GM19351 (cell line): Measurements from ENCODE around the gene SOX13.
"Not testable (repeated sequence)": the region's sequence is repeated elsewhere in the genome, so short reads cannot be mapped to it uniquely, and the experiment has no call there.

Experiments used
- ATAC-seq: cut with Tn5 transposase; IDR thresholded peaks from one replicate; pipeline ENCODE4 v1.9.1; 2021; ENCODE audit warnings: mild to moderate bottlenecking, moderate library complexity; ENCODE audit not compliant: unreplicated experiment

SOX13 gene

DNA sequence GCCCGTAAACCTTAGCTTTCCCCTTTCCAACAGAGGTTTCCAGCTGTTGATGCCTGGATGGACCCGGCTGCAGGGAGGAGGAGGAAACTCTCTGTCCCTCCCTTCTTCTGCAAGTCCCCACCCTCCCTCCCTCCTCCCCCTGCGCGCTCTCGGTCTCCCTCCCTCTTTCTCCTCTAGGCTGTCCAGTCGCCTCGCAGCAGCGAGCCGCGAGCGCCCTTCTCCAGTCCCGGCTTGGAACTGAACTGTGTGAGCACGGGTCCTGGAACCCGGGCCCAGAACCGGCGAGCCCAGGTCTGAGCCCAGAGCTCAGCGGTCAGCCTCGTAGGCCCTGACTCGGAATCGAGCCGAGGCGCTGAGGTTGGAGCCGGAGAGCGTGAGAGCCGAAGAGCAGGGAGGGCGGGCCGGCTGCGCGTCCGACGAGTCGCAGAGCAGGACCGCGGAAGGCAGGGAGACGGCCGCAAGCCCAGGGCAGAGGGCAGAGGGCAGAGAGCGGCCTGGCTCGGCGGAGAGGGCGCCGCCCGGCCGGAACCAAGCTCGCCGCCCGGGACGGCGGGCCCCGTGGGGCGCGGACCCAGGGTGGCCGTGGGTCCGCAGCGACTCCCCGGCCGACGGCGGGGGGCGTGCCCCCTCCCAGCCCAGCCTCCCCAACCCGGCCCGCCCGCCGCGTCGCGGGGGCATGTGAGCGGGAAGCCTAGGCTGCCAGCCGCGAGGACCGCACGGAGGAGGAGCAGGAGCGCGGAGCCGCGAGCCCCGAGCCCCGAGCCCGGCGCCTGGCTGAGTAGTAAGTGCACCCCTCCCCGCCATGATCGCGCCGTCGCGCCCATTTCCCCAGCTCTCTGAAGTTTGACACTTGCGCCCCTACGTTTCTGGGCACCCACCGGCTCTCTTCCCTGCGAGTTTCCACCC lies at the start of gene SOX13:
SOX13 (plus strand) TSS at position 185 of the 906 bp plus-strand sequence. CDS start 39,801 bp downstream, outside the sequence.
- no peak for ATAC-seq

DNA sequence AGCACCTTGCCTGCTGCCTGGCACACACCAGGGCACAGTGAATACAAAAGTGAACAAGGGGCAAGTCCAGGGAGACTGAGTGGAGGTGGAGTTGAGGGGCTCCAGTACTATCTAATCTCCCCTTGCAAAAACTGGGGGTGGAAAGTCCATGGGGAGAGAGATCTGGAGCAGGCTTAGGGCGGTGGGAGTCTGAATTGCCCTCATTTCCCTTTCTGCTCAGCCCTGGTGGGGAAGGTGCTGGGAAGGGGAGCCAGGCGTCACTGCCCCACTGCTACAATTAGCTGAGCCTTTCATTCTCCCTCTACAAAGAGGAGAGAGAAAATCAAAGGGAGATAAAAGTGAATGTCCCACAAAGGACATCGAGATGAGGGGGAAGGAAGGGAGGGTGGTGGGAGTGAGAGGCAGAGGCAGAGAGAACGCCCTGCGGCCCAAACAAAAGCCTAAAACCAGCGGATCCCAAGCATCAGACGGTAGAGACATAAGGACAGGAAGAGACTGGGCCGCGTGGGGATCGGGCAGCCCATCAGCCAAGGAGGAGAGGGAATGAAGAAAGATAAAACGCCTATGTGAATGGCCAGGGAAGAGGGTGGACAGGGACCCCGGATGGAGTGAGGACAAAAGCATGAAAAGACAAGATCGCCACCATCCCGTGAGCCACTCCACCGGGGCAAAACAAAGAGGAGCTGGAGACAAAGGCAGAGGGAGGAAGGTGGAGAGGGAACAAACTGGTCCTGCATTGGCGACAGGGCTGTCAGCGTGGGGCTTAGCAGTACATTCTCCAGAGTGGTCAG lies 46.8 kb upstream of the SOX13 start:
- no peak for ATAC-seq

DNA sequence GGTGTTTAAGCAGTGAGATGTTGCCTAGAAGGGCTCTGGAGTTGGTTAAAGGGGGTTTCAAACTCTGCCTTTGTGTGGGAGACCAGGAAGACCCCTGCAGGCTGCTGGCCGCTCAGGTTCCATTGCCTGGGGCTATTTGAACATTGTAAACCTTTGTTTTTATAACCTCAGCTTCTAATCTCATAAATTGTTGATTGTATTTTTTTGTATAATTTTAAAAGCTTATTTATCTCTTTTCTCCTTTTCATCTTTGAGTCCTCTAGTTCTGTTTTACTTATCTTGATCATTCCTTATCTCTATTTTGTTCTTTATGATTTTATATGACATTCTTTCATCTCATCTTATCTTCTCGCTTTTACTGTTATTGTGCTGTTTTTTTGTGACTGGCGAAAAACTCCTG lies 45.5 kb upstream of the SOX13 start:
- no peak for ATAC-seq

DNA sequence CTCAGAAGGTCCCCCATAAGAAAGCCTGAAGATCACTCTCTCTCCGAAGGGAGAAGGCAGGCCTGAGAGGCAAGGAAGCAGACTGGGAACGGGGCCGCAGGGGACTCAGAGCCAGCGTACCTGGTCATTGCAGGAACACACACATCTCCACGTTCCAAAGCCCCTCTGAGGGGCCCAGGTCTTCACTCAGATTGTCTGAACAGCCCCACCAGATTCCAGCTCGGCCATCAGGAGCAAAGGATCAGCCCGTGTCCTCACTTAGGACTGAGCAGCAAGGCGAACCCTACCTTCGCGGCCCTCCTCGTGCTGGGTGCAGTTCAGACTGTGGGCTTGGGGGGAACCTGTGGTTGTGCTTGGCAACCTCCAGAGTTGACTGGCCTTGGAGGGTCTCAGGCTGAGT lies 43.9 kb upstream of the SOX13 start:
- ATAC-seq: no peak

DNA sequence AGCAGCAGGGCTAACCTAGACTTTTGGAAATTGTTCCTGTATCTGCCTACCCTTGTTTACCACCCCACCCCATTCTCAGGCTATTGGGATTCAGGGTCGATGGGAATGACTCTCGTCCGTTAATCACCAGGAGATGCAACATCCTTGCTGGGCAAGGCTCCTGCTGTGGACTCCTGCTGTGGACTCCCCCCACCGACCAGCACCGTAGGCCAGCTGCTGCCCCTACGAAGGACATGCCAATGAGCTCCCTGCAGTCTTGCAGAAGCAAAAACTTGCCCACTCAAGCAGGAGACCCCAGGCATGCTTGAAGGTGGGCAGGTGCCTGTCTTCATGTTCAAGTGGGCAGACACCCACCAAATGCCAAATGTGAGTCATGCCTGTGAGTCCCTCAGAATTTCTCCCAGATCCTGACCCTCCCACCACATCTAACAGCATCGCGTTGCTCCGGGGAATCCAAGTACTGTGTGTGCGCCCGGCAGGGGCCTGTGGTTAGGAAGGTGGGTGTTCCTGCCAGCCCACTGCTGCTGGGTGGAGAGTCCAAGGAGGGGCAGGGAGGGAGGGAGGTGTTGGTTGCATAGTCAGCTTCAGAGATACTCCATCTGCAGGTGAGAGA lies 41.7 kb upstream of the SOX13 start:
- ATAC-seq: no peak

DNA sequence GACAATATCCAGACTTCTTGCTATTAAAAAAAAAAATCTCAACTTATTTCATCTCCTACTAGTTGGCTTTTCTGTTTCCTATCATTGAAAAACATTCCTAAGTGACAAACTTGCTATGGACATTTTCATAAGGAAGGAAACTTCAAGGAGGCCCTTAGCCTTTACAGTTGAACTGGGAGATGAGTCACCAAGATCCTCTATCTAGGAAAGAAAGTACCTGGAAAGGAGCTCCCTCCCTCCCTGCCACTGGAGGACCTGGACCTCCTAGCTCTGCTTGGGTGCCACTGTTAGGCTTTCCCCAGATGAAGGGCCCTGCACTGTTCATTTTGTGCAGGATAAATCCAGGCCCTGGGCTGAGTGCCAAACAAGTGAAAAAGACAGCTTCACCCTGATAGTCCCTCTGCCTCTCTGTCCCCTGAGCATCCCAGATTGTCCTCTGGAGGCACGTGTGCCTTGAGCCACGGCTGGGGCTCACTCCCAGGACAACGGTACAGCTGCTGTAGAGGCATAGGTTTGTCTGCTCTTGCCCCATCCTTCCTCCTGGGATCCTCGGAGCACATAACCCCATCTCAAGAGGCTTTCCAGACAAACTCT lies 40.2 kb upstream of the SOX13 start:
- no peak for ATAC-seq

DNA sequence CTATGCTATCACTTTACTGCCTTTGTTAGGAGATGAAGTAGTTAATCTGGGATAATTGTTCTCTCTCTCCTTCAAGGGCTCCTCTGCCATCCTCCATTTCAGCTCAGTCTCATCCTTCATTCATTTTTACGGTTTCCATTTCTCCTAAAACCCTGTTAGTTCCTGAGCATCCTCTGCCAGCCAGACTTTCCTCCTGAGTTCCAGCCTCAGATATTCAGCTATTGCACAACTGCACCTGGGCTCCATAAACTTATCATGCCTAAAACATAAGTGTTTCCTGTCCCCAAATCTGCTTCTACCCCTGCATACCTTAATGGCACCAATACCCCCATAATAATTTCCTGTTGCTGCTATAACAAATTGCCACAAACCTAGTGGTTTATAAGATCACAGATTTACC lies 39.6 kb upstream of the SOX13 start:
- no peak for ATAC-seq

DNA sequence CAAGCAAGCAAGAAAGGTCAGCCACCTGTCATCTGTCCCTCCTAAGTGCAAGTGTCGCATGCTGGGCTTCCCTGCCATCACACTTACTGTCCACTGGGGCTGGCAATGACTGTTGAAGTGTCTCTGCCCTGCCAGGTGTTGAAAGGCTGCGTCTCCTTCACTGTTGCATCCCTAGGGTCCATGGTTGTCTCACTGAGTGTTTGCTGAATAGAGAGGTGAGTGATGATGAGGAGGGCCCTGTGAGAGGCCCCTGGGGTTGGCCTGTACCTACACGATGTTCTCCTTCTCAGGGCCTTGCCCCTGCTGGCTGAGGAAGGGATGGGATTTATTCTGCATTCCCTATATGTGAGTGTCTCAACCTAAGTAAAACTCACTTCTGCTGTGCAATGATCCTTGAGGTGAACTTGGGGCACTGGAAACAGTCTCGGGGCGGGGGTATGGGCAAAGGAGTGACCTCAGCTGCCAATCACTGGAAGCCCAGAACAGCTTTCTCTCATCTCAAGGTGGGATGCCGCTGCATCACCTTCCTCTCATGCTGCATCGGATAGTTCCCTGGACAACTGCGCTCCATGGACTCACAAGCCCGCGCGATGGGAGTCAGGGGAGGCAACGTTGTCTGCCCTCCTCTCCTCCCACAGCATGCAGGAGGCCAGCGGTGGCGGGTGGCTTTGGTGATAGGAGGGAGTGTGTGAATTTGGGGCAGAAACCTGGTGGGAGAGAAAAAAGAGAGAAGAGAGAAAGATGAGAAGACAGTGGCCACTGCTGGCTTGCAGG lies 35.8 kb upstream of the SOX13 start:
- ATAC-seq: no peak

DNA sequence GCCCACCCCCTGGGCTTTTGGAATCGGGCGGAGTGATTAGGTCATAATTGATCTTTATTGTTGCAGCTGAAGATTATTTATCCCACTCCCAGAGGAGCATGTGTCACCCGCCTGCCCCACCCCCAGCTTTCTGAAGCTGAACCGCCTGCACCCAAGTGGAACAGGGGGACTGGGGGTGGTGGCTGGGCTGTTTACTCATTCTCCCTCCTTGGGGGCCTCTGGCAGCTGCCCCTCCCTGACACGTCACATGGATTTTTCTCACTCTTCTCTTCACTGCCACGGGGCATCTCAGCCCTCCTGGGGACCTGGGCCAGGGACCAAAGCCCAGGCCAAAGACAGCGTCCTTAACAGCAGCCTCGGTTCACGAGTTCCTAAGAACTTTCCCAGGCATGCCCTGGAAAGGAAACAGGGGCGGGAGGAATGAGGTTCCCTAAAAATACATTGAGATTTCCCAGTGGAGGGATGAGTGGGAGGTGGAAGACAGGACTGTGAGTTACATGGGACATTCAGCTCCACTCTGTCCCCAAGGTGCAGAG lies 31.6 kb upstream of the SOX13 start:
- ATAC-seq: no peak

DNA sequence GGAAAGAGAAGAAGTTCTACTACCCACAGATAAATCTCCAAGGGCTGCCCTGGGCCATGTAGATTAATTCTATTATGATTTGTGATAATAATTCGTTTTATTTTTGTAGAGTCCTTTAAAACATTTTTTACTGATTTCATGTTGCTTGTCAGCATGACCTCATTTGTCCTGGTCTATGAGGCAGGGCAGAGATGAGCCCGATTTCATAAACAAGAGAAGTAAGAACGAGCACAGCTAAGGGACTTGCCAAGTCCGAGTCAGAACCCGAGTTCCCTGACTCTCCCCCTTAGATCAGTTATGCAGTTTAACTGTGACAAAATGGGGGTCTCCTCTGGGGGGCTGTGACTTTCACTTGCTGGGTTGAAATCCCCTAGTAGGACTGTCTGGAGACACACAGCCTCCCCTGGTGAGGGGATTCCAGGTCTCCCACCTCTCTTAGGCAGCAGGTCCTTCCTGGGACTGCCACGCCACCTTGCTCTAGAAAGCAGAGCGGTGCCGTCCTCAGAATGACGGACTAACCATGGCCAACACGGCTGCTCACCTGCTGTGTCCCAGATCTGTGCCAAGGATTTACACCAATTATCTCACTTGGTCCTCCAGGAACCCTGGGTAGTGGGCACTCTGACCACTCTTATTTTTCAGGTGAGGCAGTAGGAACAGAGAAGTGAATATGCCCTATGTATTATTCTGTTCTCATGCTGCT lies 31.0 kb upstream of the SOX13 start:
- ATAC-seq: no peak

DNA sequence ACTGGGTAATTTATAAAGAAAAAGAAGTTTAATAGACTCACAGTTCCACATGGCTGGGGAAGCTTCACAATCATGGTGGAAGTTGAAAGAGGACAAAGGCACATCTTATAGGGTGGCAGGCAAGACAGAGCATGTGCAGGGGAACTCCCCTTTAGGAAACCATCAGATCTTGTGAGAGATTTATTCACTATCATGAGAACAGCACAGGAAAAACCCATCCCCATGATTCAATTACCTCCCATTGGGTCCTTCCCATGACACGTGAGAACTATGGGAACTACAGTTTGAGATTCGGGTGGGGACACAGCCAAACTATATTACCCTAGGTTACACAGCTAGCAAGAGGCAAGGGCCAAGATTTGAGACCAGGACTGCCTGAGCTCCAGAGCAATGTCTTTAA lies 30.4 kb upstream of the SOX13 start:
- ATAC-seq: no peak

DNA sequence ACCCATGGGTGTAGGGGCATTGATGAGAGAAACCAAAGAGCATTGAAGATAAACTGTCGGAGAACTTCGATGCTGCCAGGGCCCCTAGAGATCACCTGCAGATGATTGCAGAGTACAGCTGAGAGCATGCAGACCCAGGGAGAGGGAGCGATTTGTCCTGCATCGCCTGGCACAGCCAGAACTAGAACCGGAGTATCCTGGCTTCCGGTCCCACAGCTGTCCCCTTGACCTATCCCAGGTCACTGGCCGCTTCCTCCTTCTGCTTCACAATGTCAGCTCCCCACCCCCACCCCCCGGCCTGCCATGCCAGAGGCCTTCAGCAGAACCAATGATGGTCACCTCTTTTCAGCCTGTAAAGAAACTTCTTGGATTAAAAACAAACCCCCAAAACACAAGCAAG lies 29.2 kb upstream of the SOX13 start:
- ATAC-seq: no peak

DNA sequence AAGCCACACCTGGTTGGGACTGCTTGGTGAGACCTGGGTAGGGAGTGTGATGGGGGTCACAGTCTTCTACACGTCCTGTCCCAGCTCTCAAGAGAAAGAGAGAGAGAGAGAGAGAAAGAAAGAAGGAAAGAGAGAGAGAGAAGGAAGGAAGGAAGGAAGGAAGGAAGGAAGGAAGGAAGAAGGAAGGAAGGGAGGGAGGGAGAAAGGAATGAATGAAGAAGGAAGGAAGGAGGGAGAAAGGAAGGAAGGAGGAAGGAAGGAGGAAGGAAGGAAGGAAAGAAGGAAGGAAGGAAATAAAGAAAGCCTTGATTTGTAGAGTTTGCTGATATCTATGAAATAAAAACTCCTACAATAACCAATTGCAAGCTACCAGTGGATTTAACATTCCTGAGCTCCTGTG lies 28.5 kb upstream of the SOX13 start:
- ATAC-seq: no peak

DNA sequence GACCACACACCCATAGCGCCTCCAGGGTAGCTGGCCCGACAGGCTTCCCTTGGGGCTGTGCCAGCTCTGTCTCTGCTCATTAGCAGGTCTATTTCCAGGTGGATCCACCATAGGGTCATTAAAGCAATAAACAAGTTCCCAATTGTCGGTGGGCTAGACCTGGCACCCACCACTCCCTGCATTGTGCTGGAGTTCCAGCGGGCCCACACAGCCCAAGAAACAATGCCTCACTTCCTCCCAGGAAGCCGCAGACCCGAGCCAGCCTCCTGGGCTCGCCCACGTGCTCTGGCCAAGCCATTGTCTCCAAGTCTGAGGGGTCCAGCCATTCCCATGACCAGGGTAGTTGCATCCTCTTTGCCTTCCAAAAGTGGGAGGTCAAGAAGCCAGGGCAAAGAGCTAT lies 27.5 kb upstream of the SOX13 start:
- ATAC-seq: no peak

DNA sequence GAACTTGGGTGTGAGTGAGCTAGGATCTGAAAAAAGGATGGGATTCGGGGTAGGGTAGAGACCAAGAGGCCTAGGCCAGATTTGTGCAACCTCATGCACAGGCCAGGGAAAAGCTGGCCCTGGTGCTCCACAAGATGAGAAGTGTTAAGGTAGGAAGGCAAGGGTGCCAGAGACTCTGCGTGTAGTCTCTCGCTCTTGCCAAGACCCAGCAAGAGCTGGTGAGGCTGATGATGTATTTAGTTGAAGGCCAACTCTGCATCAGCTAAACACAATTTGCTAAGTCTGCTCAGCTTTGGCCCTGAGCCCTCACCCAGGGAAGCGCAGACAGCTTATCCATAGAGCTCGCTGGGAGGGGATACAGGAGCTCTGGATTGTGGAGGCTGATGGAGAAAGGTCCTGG lies 26.6 kb upstream of the SOX13 start:
- no peak for ATAC-seq

DNA sequence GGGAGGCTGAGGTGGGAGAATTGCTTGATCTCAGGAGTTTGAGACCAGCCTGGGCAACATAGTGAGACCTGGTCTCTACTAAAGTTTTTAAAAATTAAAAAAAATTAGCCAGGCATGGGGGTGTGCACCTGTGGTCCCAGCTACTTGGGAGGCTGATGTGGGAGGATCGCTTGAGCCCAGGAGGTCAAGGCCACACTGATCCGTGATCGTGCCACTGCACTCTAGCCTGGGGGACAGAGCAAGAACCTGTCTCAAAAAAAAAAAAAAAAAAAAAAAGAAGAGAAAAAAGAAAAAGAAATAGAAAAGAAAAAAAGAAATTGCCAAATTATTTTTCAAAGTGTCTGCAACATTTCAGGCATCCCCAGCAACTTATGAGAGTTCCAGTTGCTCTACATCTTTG lies 24.1 kb upstream of the SOX13 start:
- ATAC-seq: not testable (repeated sequence)

DNA sequence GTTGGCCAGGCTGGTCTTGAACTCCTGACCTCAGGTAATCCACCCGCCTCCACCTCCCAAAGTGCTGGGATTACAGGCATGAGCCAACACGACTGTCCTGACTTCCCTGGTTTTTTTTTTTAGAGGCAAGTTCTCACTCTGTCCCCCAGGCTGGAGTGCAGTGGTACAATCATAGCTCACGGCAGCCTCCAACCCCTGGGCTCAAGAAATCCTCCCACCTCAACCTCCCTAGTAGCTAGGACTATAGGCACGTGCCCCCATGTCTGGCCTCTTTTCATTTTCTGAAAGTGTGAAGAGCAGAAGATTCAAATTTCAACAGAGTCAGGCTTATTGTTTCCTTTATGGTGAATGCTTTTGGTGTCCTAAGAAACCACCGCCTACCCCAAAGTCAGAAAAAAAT lies 21.7 kb upstream of the SOX13 start:
- ATAC-seq: no peak

DNA sequence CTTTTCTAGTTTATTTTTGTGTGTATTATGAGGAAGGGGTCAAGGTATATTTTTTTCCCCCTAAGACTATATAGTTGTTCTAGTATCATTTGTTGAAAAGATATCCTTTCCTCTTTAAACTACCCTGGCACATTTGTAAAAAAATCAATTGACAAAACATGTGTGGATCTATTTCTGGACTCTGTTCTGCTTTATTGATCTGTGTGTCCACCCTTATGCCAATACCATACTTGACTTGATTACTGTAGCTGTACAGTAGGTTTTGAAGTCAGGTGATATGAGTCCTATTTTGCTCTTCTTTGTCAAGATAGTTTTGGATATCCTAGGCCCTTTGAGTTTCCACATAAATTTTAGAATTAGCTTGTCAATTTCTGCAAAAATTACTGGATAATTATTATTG lies 21.2 kb upstream of the SOX13 start:
- no peak for ATAC-seq

DNA sequence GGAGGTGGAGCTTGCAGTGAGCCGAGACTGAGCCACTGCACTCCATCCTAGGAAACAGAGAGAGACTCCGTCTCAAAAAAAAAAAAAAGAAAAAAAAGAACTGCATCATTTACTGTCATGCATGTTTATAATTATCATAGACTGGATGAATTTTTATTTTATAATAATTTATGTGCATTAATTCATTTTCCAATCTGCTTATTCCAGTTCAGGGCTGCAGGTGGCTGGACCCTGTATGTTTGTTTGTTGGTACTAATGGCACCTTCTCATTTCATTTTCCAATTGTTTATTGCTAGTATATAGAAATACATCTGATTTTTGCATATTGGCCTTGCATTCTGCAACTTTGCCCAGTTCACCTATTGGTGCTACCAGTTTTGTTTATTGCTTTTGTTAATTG lies 19.0 kb upstream of the SOX13 start:
- no peak for ATAC-seq

DNA sequence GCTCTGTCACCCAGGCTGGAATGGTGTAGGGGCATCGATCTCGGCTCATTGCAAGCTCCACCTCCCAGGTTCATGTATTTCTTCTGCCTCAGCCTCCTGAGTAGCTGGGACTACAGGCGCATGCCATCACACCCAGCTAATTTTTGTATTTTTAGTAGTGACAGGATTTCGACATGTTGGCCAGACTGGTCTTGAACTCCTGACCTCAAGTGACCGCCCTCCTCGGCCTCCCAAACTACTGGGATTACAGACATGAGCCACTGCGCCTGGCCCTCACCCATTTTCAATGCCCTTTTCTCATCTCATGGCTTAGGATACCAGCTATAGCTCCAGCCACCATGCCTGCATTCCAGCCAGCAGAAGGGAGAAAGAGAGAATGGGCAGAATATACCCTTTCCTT lies 12.9 kb upstream of the SOX13 start:
- ATAC-seq: no peak
